Endothelial cell of umbilical vein (primary cell): Measurements from ENCODE around the gene RET. TPM values are rescaled to one million over a fixed set of nuclear protein-coding genes. Genes with fewer than 3 reads are reported as not detected.

Source experiments
- BruUV-seq: library from RNA; stranded (reverse); fragments of 400-500 nt; replicated peaks from 2 replicates; lab custom pipeline; 2021; lab: Mats Ljungman, UMichigan
- CTCF ChIA-PET: fragments of 300-600, 350-600 bp; sonication (Branson Sonifier 250); formaldehyde crosslinking; loops from one replicate; lab custom pipeline; 2021; ENCODE audit warnings: antibody characterized with exemption, inconsistent platforms; lab: Charles Lee
- POLR2A ChIA-PET: fragments of 300-600, 350-600 bp; sonication (Branson Sonifier 250); formaldehyde crosslinking; loops from one replicate; lab custom pipeline; 2021; ENCODE audit warnings: antibody characterized with exemption, inconsistent platforms; lab: Charles Lee
- DNase-seq: peaks from one replicate; pipeline ENCODE4 v3.0.0-alpha.2; 2011; ENCODE audit warnings: low read depth, low spot score
- FAIRE-seq: peaks from 2 replicates; lab custom pipeline; 2011; peaks lifted over from hg19 to GRCh38; lab: Jason Lieb, UNC
- H2AFZ ChIP-seq: 2 replicates; pipeline ENCODE4 v1.6.0; 2012; ENCODE audit warnings: low read depth, low read length, control low read depth, inconsistent platforms
- H3K27ac ChIP-seq: 2 replicates; pipeline ENCODE4 v1.5.1; 2011; ENCODE audit warnings: low read depth, mild to moderate bottlenecking, control low read depth, low read length, moderate library complexity; ENCODE audit not compliant: insufficient read depth
- H3K27me3 ChIP-seq, 2 experiments: 2 replicates each; pipeline versions ENCODE4 v1.6.0 to v1.6.1; 2011; ENCODE audit warnings: low read length in 2 of 2, mixed read lengths in 1 of 2; ENCODE audit not compliant: control insufficient read depth in 2 of 2, insufficient read depth in 2 of 2
- H3K36me3 ChIP-seq, 2 experiments: 2 replicates in 1 of 2; 3 replicates in 1 of 2; pipeline ENCODE4 v1.5.1; 2011; ENCODE audit warnings: low read length in 2 of 2, mild to moderate bottlenecking in 1 of 2, moderate library complexity in 1 of 2; ENCODE audit not compliant: control insufficient read depth in 2 of 2, insufficient read depth in 2 of 2; ENCODE audit errors: extremely low read depth in 1 of 2
- H3K4me1 ChIP-seq: 3 replicates; pipeline ENCODE4 v1.5.1; 2011; ENCODE audit warnings: mild to moderate bottlenecking, low read length; ENCODE audit not compliant: control insufficient read depth, insufficient read depth; ENCODE audit errors: extremely low read depth
- H3K4me2 ChIP-seq: 2 replicates; pipeline ENCODE4 v1.6.1; 2011; ENCODE audit warnings: low read length, control low read depth, mixed read lengths; ENCODE audit not compliant: insufficient read depth
- H3K4me3 ChIP-seq, 3 experiments: fragments of 200-600 bp in 1 of 3; sonication (generic), shearing (Covaris generic) in 1 of 3; replicated peaks in 1 of 3; 2 replicates each; pipeline ENCODE4 v1.5.1; 2011 to 2016; ENCODE audit warnings: control low read depth in 3 of 3, low read length in 3 of 3, mild to moderate bottlenecking in 2 of 3, inconsistent platforms in 1 of 3, low read depth in 1 of 3, moderate library complexity in 1 of 3; ENCODE audit not compliant: insufficient read depth in 1 of 3
- H3K79me2 ChIP-seq: 2 replicates; pipeline ENCODE4 v1.6.0; 2012; ENCODE audit warnings: low read length, inconsistent platforms; ENCODE audit not compliant: control insufficient read depth, insufficient read depth
- H3K9ac ChIP-seq: replicated peaks from 2 replicates; pipeline ENCODE3; 2011; ENCODE audit warnings: low read length, control low read depth; ENCODE audit not compliant: insufficient read depth; ENCODE audit errors: extremely low read depth
- H3K9me1 ChIP-seq: replicated peaks from 3 replicates; pipeline ENCODE4 v1.6.0; 2011; ENCODE audit warnings: mild to moderate bottlenecking, low read length; ENCODE audit not compliant: control insufficient read depth, insufficient read depth; ENCODE audit errors: extremely low read depth
- H3K9me3 ChIP-seq: replicated peaks from 2 replicates; pipeline ENCODE4 v1.5.1; 2012; ENCODE audit warnings: low read length, inconsistent platforms; ENCODE audit not compliant: control insufficient read depth, insufficient read depth
- H4K20me1 ChIP-seq: replicated peaks from 2 replicates; pipeline ENCODE3; 2011; ENCODE audit warnings: mild to moderate bottlenecking, low read length; ENCODE audit not compliant: control insufficient read depth, insufficient read depth; ENCODE audit errors: extremely low read depth
- CTCF ChIP-seq, 2 donors: IDR thresholded peaks; 1 replicate in 1 of 2; 2 replicates in 1 of 2; pipeline ENCODE4 v1.5.1; 2011; ENCODE audit warnings: low read length in 2 of 2, mild to moderate bottlenecking in 2 of 2, moderate library complexity in 2 of 2, control low read depth in 1 of 2, inconsistent platforms in 1 of 2, low read depth in 1 of 2; ENCODE audit not compliant: insufficient read depth in 1 of 2; ENCODE audit errors: extremely low read depth in 1 of 2
- EZH2 ChIP-seq: IDR thresholded peaks from 2 replicates; pipeline ENCODE4 v1.6.1; 2012; ENCODE audit warnings: borderline replicate concordance, low read depth, mild to moderate bottlenecking, moderate library complexity, low read length, inconsistent platforms; ENCODE audit not compliant: severe bottlenecking
- FOS ChIP-seq: IDR thresholded peaks from 2 replicates; pipeline ENCODE4 v1.6.1; 2011; ENCODE audit warnings: mild to moderate bottlenecking, low read length, moderate library complexity, borderline replicate concordance; ENCODE audit not compliant: insufficient read depth
- GATA2 ChIP-seq: IDR thresholded peaks from 2 replicates; pipeline ENCODE4 v1.7.0; 2011; ENCODE audit warnings: low read depth, mild to moderate bottlenecking, moderate library complexity, mixed read lengths, low read length; ENCODE audit not compliant: insufficient read length, insufficient read depth
- JUN ChIP-seq: IDR thresholded peaks from 2 replicates; pipeline ENCODE4 v1.6.1; 2011; ENCODE audit warnings: borderline replicate concordance, low read depth; ENCODE audit not compliant: insufficient read length, insufficient read depth
- MAX ChIP-seq: IDR thresholded peaks from 2 replicates; pipeline ENCODE4 v1.6.1; 2011; ENCODE audit not compliant: insufficient read depth, insufficient read length
- MYC ChIP-seq: IDR thresholded peaks from one replicate; pipeline ENCODE4 v1.6.1; 2011; ENCODE audit warnings: mild to moderate bottlenecking, low read depth, low read length
- POLR2A ChIP-seq: IDR thresholded peaks from 2 replicates; pipeline ENCODE4 v1.6.1; 2012; ENCODE audit warnings: low read depth, mild to moderate bottlenecking, control low read depth, low read length
- POLR2AphosphoS5 ChIP-seq: IDR thresholded peaks from 2 replicates; pipeline ENCODE4 v1.6.1; 2012; ENCODE audit warnings: low read depth, mild to moderate bottlenecking, control low read depth, low read length, moderate library complexity; ENCODE audit not compliant: insufficient read depth
- dilution Hi-C: fragments of 300-500 bp; cut with MboI; formaldehyde crosslinking; loops from one replicate; pipeline ENCODE4 v1.15.0; 2019; ENCODE audit warnings: low sequenced_read_pairs; ENCODE audit not compliant: extremely low pct_ligation_motif_present
- intact Hi-C: fragments of 100-400 bp; cut with micrococcal nuclease; formaldehyde crosslinking; loops from one replicate; pipeline ENCODE4 v1.10.0; 2022
- polyA plus RNA-seq, 4 experiments: library from polyadenylated mRNA; depleted of rRNA in 3 of 4; stranded (reverse) in 3 of 4; unstranded in 1 of 4; fragments of >200 nt; gene quantifications; 2 replicates each; pipeline versions ENCODE4 v1.2.1 to v1.2.3, GENCODE V29; 2011 to 2012; ENCODE audit warnings: missing spikeins in 1 of 4
- total RNA-seq: library from RNA; stranded (reverse); gene quantifications from 2 replicates; pipeline ENCODE4 v1.2.3, GENCODE V29; 2021

The RET gene
- total and polyA plus RNA-seq, 2 donors (not counting 3 experiments of a cell fraction or from before 2014, with no cell fraction given): 0.04 to 0.22 TPM

DNA sequence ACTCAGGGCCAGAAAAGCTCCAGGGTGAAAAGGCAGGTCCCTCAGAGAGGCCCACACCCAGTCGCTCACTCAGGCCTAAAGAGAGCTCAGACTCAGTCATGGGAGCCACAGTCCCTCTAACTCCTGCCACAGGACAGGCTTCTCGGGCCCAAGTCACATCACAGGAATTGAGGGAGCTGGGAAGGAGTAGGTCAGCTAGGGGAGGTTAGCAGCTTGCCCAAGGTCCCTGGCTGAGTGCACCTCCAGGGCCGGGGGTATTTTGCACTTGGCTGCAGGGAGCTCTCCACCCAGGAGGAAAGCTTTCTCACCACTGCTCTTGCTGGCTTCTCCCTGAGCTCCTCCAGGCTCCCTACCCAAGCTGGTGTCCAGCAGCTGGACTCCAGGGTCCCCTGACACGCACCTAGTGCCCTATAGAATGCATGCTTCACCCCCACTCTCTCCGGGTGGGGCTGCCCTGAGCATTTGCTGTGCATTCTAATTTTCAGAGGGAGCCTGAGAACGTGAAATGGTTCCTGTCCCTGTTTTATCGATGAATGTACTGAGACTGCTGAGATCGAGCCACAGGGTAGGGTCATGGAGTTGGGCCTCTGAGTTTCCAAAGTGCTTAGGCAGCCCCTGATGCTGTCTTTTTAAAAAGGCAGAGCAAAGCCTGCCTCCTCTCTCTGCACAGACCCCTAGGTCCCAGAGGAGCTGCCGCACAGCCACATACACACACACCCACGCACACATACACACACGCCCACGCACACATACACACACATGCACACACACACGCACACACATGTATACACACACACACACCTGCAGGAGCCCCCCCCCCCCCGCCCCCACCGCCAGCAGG, 37.9 kb upstream of the RET start:
- ChIA-PET POLR2A (no interaction called here), CTCF (interaction anchor here (0.5 kb wide), 1 partner anchor 32 kb away, joined by 3 read pairs; no protein-coding TSS in a partner anchor)
- Histone ChIP-seq H3K4me3 (no peak overlapping the region), H3K27ac (no peak overlapping the region), H3K4me2 (no peak overlapping the region), H3K9me3 (no peaks in the 10 kb centered on the region), H3K9me1 (no peaks in the 10 kb centered on the region), H3K79me2 (no peaks in the 10 kb centered on the region), H4K20me1 (no peaks in the 10 kb centered on the region), H3K9ac (no peak overlapping the region), H3K4me1 (no peaks in the 10 kb centered on the region), H3K27me3 (no peaks in the 10 kb centered on the region), H2AFZ (no peak overlapping the region), H3K36me3 (no peaks in the 10 kb centered on the region)
- no TSS peak for BruUV-seq
- TF ChIP-seq POLR2AphosphoS5 (no peak), JUN (no peak), MYC (no peak), FOS (no peak), GATA2 (no peak), MAX (no peak), CTCF (IDR thresholded peaks at IDR 0.05; ENCODE audit: extremely low read depth in 1 of 2, insufficient read depth in 1 of 2, low read depth in 1 of 2, low read length in 2 of 2) (no peak), POLR2A (no peak), EZH2 (no peak)
- dilution Hi-C loops (no loop called here), intact Hi-C loops (no loop called here)
- FAIRE-seq (no peak), DNase-seq (no peak)
